ENCODE results near the gene PLA2G4D. TPM values are rescaled to one million over a fixed set of nuclear protein-coding genes. Genes with fewer than 3 reads are reported as not detected.

The PLA2G4D gene
- total and polyA plus RNA-seq, 2 experiments from 2014 or later: 0.07 to 0.15 TPM

DNA sequence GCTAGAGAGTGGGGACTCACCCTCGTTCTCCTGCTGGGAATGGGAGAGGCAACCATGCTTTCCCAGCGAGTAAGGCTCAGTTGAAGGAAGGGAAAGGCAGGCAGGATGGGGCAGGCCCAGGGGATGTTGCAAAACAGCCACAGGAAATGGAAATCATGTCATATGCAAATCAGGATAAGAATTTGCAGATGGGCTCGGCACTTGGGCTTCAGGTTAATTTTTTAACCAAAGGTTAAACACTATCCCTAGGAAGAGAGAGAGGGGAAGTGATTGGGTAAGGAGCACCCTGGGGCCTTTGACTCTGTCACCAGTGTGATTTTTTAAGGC is 59.0 kb downstream of the PLA2G4D start (continued):
- TF ChIP-seq, protein P1, sequence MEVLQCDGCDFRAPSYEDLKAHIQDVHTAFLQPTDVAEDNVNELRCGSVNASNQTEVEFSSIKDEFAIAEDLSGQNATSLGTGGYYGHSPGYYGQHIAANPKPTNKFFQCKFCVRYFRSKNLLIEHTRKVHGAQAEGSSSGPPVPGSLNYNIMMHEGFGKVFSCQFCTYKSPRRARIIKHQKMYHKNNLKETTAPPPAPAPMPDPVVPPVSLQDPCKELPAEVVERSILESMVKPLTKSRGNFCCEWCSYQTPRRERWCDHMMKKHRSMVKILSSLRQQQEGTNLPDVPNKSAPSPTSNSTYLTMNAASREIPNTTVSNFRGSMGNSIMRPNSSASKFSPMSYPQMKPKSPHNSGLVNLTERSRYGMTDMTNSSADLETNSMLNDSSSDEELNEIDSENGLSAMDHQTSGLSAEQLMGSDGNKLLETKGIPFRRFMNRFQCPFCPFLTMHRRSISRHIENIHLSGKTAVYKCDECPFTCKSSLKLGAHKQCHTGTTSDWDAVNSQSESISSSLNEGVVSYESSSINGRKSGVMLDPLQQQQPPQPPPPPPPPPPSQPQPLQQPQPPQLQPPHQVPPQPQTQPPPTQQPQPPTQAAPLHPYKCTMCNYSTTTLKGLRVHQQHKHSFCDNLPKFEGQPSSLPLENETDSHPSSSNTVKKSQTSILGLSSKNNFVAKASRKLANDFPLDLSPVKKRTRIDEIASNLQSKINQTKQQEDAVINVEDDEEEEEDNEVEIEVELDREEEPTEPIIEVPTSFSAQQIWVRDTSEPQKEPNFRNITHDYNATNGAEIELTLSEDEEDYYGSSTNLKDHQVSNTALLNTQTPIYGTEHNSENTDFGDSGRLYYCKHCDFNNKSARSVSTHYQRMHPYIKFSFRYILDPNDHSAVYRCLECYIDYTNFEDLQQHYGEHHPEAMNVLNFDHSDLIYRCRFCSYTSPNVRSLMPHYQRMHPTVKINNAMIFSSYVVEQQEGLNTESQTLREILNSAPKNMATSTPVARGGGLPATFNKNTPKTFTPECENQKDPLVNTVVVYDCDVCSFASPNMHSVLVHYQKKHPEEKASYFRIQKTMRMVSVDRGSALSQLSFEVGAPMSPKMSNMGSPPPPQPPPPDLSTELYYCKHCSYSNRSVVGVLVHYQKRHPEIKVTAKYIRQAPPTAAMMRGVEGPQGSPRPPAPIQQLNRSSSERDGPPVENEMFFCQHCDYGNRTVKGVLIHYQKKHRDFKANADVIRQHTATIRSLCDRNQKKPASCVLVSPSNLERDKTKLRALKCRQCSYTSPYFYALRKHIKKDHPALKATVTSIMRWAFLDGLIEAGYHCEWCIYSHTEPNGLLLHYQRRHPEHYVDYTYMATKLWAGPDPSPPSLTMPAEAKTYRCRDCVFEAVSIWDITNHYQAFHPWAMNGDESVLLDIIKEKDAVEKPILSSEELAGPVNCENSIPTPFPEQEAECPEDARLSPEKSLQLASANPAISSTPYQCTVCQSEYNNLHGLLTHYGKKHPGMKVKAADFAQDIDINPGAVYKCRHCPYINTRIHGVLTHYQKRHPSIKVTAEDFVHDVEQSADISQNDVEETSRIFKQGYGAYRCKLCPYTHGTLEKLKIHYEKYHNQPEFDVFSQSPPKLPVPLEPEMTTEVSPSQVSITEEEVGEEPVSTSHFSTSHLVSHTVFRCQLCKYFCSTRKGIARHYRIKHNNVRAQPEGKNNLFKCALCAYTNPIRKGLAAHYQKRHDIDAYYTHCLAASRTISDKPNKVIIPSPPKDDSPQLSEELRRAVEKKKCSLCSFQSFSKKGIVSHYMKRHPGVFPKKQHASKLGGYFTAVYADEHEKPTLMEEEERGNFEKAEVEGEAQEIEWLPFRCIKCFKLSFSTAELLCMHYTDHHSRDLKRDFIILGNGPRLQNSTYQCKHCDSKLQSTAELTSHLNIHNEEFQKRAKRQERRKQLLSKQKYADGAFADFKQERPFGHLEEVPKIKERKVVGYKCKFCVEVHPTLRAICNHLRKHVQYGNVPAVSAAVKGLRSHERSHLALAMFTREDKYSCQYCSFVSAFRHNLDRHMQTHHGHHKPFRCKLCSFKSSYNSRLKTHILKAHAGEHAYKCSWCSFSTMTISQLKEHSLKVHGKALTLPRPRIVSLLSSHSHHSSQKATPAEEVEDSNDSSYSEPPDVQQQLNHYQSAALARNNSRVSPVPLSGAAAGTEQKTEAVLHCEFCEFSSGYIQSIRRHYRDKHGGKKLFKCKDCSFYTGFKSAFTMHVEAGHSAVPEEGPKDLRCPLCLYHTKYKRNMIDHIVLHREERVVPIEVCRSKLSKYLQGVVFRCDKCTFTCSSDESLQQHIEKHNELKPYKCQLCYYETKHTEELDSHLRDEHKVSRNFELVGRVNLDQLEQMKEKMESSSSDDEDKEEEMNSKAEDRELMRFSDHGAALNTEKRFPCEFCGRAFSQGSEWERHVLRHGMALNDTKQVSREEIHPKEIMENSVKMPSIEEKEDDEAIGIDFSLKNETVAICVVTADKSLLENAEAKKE (CRISPR knock-in tag; IDR thresholded peaks at IDR 0.05): no peak
- TF ChIP-seq EZH2 (IDR thresholded peaks at IDR 0.05; ENCODE audit: low read depth, unreplicated experiment) (no peak), ZNF114 (CRISPR knock-in tag; IDR thresholded peaks at IDR 0.05) (no peak)

DNA sequence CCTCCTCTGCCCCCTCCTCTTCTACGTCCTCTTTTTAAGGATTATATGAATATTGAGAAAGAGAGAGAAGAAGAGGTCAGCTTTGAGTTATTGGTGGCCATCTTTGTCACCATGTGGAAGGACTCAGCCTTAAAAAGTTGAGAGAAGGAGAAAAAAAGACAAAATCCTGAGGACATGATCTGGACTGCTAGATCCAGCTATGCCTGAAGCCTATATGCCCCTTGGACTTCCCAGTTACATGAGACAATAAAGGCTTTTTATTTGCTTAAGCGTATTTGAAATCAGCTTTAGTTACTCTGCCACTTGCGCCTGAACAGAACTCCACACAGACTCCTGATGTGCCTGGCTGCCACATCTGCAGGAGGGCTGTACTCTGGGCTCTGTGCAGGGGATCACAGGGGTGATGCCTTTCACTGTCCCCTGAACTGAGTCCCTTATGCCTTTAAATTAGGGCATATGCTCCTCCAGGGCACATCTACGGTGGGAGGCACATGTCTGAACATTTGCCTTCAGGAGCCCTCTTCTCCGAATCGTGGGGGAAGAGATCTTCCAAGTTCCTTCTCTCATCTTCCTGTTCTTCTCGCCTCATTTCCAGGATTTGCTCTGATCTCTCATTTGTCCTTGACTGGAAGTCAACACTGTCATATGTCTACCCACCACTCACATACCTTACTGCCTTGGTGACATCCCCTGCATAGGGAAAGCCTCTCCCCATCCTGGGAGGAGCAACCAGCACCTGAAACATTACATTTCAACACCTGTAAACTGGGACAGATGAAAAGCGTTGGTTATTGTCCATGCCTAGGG is 59.5 kb downstream of the PLA2G4D start:
- peaks cover 7% of the 10 kb centered on the region; the same call in 2 of the 3 replicates for H3K36me3 Mint-ChIP-seq (ENCODE audit: low read depth)
- ATAC-seq (no peak), DNase-seq (ENCODE audit: low spot score) (no peak)
- H3K27me3 Mint-ChIP-seq (ENCODE audit: insufficient read depth, low read depth, poor library complexity): no peaks in the 10 kb centered on the region
- Histone ChIP-seq H3K79me2 (replicated peaks; ENCODE audit: insufficient read depth) (no peaks in the 10 kb centered on the region), H3K4me1 (ENCODE audit: insufficient read depth) (peaks cover 14% of the 10 kb centered on the region), H3K4me2 (peak overlapping the region; percentile 58), H3K4me3 (no peak overlapping the region), H4K20me1 (replicated peaks; ENCODE audit: insufficient read depth) (no peaks in the 10 kb centered on the region), H3K36me3 (ENCODE audit: insufficient read depth) (no peaks in the 10 kb centered on the region), H3K9me2 (ENCODE audit: insufficient read depth) (no peaks in the 10 kb centered on the region), H3K27me3 (ENCODE audit: insufficient read depth) (no peaks in the 10 kb centered on the region), H2AFZ (peak overlapping the region; percentile 93; the same call in 1 of the 2 replicates), H3F3A (replicated peaks; ENCODE audit: low read depth) (no peaks in the 10 kb centered on the region), H3K27ac (ENCODE audit: low read depth) (no peak overlapping the region)
- H3K4me1 Mint-ChIP-seq: peaks cover 8% of the 10 kb centered on the region
- H3K4me3 Mint-ChIP-seq: peak overlapping the region; percentile 8; the same call in 1 of the 3 replicates
- TF ChIP-seq, protein P2, sequence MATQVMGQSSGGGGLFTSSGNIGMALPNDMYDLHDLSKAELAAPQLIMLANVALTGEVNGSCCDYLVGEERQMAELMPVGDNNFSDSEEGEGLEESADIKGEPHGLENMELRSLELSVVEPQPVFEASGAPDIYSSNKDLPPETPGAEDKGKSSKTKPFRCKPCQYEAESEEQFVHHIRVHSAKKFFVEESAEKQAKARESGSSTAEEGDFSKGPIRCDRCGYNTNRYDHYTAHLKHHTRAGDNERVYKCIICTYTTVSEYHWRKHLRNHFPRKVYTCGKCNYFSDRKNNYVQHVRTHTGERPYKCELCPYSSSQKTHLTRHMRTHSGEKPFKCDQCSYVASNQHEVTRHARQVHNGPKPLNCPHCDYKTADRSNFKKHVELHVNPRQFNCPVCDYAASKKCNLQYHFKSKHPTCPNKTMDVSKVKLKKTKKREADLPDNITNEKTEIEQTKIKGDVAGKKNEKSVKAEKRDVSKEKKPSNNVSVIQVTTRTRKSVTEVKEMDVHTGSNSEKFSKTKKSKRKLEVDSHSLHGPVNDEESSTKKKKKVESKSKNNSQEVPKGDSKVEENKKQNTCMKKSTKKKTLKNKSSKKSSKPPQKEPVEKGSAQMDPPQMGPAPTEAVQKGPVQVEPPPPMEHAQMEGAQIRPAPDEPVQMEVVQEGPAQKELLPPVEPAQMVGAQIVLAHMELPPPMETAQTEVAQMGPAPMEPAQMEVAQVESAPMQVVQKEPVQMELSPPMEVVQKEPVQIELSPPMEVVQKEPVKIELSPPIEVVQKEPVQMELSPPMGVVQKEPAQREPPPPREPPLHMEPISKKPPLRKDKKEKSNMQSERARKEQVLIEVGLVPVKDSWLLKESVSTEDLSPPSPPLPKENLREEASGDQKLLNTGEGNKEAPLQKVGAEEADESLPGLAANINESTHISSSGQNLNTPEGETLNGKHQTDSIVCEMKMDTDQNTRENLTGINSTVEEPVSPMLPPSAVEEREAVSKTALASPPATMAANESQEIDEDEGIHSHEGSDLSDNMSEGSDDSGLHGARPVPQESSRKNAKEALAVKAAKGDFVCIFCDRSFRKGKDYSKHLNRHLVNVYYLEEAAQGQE (IDR thresholded peaks at IDR 0.05; ENCODE audit: unreplicated experiment): no peak
- TF ChIP-seq JUNB (IDR thresholded peaks at IDR 0.05; ENCODE audit: unreplicated experiment) (no peak), POLR2AphosphoS5 (IDR thresholded peaks at IDR 0.05; ENCODE audit: low read depth) (no peak)
- peaks cover 13% of the 10 kb centered on the region for H3K9me3 Mint-ChIP-seq
- peak overlapping the region; percentile 17 for H3K27ac Mint-ChIP-seq
